Measurements from ENCODE around the gene PRAC2. TPM values are rescaled to one million over a fixed set of nuclear protein-coding genes. Genes with fewer than 3 reads are reported as not detected.

The PRAC2 gene
- total RNA-seq, 1 donor from 2014 or later: not detected

GRCh38 chr17:48752399-48753288, 29.7 kb downstream of the PRAC2 start:
- no peak overlapping the region for H3K4me3 Mint-ChIP-seq (ENCODE audit: unreplicated experiment)
- H3K27me3 Mint-ChIP-seq (ENCODE audit: unreplicated experiment): peaks cover 52% of the 10 kb centered on the region
- H3K9me3 Mint-ChIP-seq (ENCODE audit: unreplicated experiment): peaks cover 11% of the 10 kb centered on the region
- DNase-seq: no peak
- no peaks in the 10 kb centered on the region for H3K36me3 Mint-ChIP-seq (ENCODE audit: unreplicated experiment)
- H3K27ac Mint-ChIP-seq (ENCODE audit: unreplicated experiment): no peak overlapping the region
- H3K4me1 Mint-ChIP-seq (ENCODE audit: low read depth, unreplicated experiment): peaks cover 11% of the 10 kb centered on the region
- TF ChIP-seq, protein P1, sequence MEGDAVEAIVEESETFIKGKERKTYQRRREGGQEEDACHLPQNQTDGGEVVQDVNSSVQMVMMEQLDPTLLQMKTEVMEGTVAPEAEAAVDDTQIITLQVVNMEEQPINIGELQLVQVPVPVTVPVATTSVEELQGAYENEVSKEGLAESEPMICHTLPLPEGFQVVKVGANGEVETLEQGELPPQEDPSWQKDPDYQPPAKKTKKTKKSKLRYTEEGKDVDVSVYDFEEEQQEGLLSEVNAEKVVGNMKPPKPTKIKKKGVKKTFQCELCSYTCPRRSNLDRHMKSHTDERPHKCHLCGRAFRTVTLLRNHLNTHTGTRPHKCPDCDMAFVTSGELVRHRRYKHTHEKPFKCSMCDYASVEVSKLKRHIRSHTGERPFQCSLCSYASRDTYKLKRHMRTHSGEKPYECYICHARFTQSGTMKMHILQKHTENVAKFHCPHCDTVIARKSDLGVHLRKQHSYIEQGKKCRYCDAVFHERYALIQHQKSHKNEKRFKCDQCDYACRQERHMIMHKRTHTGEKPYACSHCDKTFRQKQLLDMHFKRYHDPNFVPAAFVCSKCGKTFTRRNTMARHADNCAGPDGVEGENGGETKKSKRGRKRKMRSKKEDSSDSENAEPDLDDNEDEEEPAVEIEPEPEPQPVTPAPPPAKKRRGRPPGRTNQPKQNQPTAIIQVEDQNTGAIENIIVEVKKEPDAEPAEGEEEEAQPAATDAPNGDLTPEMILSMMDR (IDR thresholded peaks at IDR 0.05; ENCODE audit: partially characterized antibody, unreplicated experiment): no peak

- TF ChIP-seq, protein P1 (IDR thresholded peaks at IDR 0.05; ENCODE audit: partially characterized antibody, unreplicated experiment): no peak
- peaks cover 9% of the 10 kb centered on the region for H3K9me3 Mint-ChIP-seq (ENCODE audit: unreplicated experiment)
- DNase-seq: no peak
- H3K4me3 Mint-ChIP-seq (ENCODE audit: unreplicated experiment): no peak overlapping the region
- peaks cover 11% of the 10 kb centered on the region for H3K4me1 Mint-ChIP-seq (ENCODE audit: low read depth, unreplicated experiment)
- H3K36me3 Mint-ChIP-seq (ENCODE audit: unreplicated experiment): no peaks in the 10 kb centered on the region
- H3K27ac Mint-ChIP-seq (ENCODE audit: unreplicated experiment): no peak overlapping the region
- H3K27me3 Mint-ChIP-seq (ENCODE audit: unreplicated experiment): peaks cover 48% of the 10 kb centered on the region
Observed at GRCh38 chr17:48753794-48754499, 31.0 kb downstream of the PRAC2 start.

GRCh38 chr17:48754500-48755261, 31.7 kb downstream of the PRAC2 start:
- H3K9me3 Mint-ChIP-seq (ENCODE audit: unreplicated experiment): peaks cover 8% of the 10 kb centered on the region
- H3K36me3 Mint-ChIP-seq (ENCODE audit: unreplicated experiment): no peaks in the 10 kb centered on the region
- H3K4me3 Mint-ChIP-seq (ENCODE audit: unreplicated experiment): peak overlapping the region; percentile 49
- peaks cover 44% of the 10 kb centered on the region for H3K27me3 Mint-ChIP-seq (ENCODE audit: unreplicated experiment)
- peaks cover 11% of the 10 kb centered on the region for H3K4me1 Mint-ChIP-seq (ENCODE audit: low read depth, unreplicated experiment)
- no peak overlapping the region for H3K27ac Mint-ChIP-seq (ENCODE audit: unreplicated experiment)
- TF ChIP-seq, protein P1 (IDR thresholded peaks at IDR 0.05; ENCODE audit: partially characterized antibody, unreplicated experiment): no peak
- DNase-seq: no peak

GRCh38 chr17:48755356-48755755, 32.4 kb downstream of the PRAC2 start:
- Mint-ChIP-seq H3K27ac (ENCODE audit: unreplicated experiment) (no peak overlapping the region), H3K27me3 (ENCODE audit: unreplicated experiment) (peaks cover 41% of the 10 kb centered on the region), H3K4me3 (ENCODE audit: unreplicated experiment) (no peak overlapping the region), H3K9me3 (ENCODE audit: unreplicated experiment) (peaks cover 9% of the 10 kb centered on the region), H3K36me3 (ENCODE audit: unreplicated experiment) (no peaks in the 10 kb centered on the region), H3K4me1 (ENCODE audit: low read depth, unreplicated experiment) (peaks cover 11% of the 10 kb centered on the region)
- TF ChIP-seq, protein P1 (IDR thresholded peaks at IDR 0.05; ENCODE audit: partially characterized antibody, unreplicated experiment): no peak
- no peak for DNase-seq
